Heart left ventricle (tissue), 16 donors: ENCODE results near the gene KRT3. TPM values are rescaled to one million over a fixed set of nuclear protein-coding genes. Genes with fewer than 3 reads are reported as not detected.

Experiments
- ATAC-seq, 4 donors: fragments of 200-7000 bp; cut with Tn5 transposase; one replicate each; pipeline ENCODE4 v1.9.1; 2020 to 2022; ENCODE audit warnings: moderate library complexity in 4 of 4, mild to moderate bottlenecking in 3 of 4, moderate number of reproducible peaks in 1 of 4
- DNase-seq, 5 donors: peaks; one replicate each; pipeline ENCODE4 v3.0.0-alpha.2; 2020
- H3K27ac ChIP-seq, 12 donors: fragments of 200-600 bp; sonication (generic) in 4 of 12; one replicate each; pipeline versions ENCODE4 v1.5.0 to v1.8.0; 2016 to 2022; ENCODE audit warnings: mild to moderate bottlenecking in 2 of 12
- H3K27me3 ChIP-seq, 9 donors: fragments of 200-600 bp; sonication (generic) in 2 of 9; one replicate each; pipeline versions ENCODE4 v1.5.1 to v1.8.0; 2016 to 2022; ENCODE audit warnings: mild to moderate bottlenecking in 3 of 9
- H3K36me3 ChIP-seq, 9 donors: fragments of 200-600 bp; sonication (generic) in 2 of 9; one replicate each; pipeline versions ENCODE4 v1.5.0 to v1.8.0; 2018 to 2022; ENCODE audit warnings: mild to moderate bottlenecking in 2 of 9
- H3K4me1 ChIP-seq, 12 donors: fragments of 200-600 bp; sonication (generic) in 4 of 12; one replicate each; pipeline versions ENCODE4 v1.5.0 to v1.8.0; 2016 to 2022; ENCODE audit warnings: mild to moderate bottlenecking in 3 of 12
- H3K4me3 ChIP-seq, 12 donors: fragments of 200-600 bp; sonication (generic) in 4 of 12; one replicate each; pipeline versions ENCODE4 v1.5.0 to v1.8.0; 2017 to 2022; ENCODE audit warnings: mild to moderate bottlenecking in 9 of 12, moderate library complexity in 4 of 12
- H3K9me3 ChIP-seq, 12 donors: fragments of 200-600 bp; sonication (generic) in 4 of 12; one replicate each; pipeline versions ENCODE4 v1.5.0 to v1.8.0; 2016 to 2022; ENCODE audit warnings: mild to moderate bottlenecking in 1 of 12
- CTCF ChIP-seq, 12 donors: fragments of 200-600 bp; sonication (generic) in 4 of 12; IDR thresholded peaks; one replicate each; pipeline versions ENCODE4 v1.5.0 to v1.8.0; 2018 to 2022; ENCODE audit warnings: antibody characterized with exemption in 12 of 12, mild to moderate bottlenecking in 5 of 12
- POLR2A ChIP-seq, 2 donors: fragments of 450-650 bp; IDR thresholded peaks; one replicate each; pipeline ENCODE4 v1.6.1; 2017; ENCODE audit warnings: antibody characterized with exemption in 2 of 2, mild to moderate bottlenecking in 2 of 2, moderate library complexity in 2 of 2
- WGBS, 4 donors: extraction: QIAGEN DNeasy Blood & Tissue Kit in 2 of 4; methylation state at CpG; one replicate each; pipeline versions ENCODE4 v1.1.5 to v1.1.7; 2013 to 2018; 5-methylcytosine and 5-hydroxymethylcytosine counted together
- intact Hi-C, 10 donors: fragments of 100-400 bp; cut with DNase I; formaldehyde crosslinking; loops; one replicate each; pipeline versions ENCODE4 v1.11.1 to v1.14.2; 2022
- polyA plus RNA-seq, 2 donors: library from polyadenylated mRNA; stranded (reverse); fragments of 200-250 nt; gene quantifications; one replicate each; pipeline ENCODE4 v1.2.3, GENCODE V29; 2013
- total RNA-seq, 9 donors: library from RNA; depleted of rRNA in 2 of 9; stranded (reverse); fragments of >200 nt in 2 of 9; fragmentation: NEBNext Ultra II Directional in 3 of 9; extraction: Animal tissue kit (Norgen Biotek cat#: 25700) in 3 of 9; gene quantifications; one replicate each; pipeline versions ENCODE4 v1.1.0 to v1.2.4, GENCODE V29; 2016 to 2023
- donor health status: ischemic (EF 13 %, LVEDD 7.1; RV severe dilation, severe dysfunction).
- donor health status: healthy with polysubstance abuse.
- donor health status: DM: no; HTN: yes; CAD: no.
- donor health status: DM: no; HTN: no; CAD: no.
- donor health status: ischemic (EF 25% LVEDD 6.9; RV normal size, moderate dysfunction).
- donor health status: ischemic (EF 25% LVEDD 5.7; RV mildly dilated, moderate dysfunction).
- donor health status: healthy.
- donor health status: DM: yes; HTN: yes; CAD: no.
- donor health status: ischemic (EF 35%, LVEDD 5.7; RV mildly dilated, moderate dysfunction).
- donor health status: nonischemic (EF 11% LVEDD 7.7; RV severe dilation, severe dysfunction).
- donor health status: DM: yes; HTN: yes; CAD: no.
- donor health status: PGD.
- donor health status: ischemic (EF 29% LVEDD 5.4; RV normal size, mild dysfunction).
- donor health status: nonischemic (EF 23%, LVEDD 6.1; RV moderate dilation, normal function).

The KRT3 gene
- total and polyA plus RNA-seq, 11 donors = not detected

DNA sequence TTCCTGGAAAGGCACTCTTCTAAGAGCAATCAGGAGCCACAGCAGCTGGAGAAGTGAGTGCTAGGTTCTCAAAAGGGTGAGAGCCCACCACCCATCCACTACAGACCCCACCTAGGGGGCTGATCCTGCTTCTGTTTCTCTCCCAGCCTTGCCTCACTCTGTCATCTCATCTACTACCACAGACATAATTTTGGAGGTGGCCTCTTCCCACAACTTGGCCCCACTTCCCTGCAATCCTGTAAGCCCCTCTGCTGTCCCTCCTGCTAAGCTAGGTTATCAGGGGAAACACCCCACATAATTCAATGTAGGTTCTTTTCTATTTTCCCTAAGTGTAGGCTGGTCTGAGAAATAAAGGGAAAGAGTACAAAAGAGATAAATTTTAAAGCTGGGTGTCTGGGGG lies 35.3 kb downstream of the KRT3 start:
- Histone ChIP-seq H3K9me3 (peaks cover 0 to 22% (median 6%) of the 10 kb centered on the region in 12 donors), H3K4me1 (no peaks in the 10 kb centered on the region), H3K36me3 (no peaks in the 10 kb centered on the region), H3K27ac (no peak overlapping the region), H3K4me3 (no peak overlapping the region), H3K27me3 (peaks cover 0 to 12% (median 6%) of the 10 kb centered on the region in 9 donors)
- intact Hi-C loops = no loop called here
- no peak for ATAC-seq
- TF ChIP-seq POLR2A (IDR thresholded peaks at IDR 0.05) (no peak), CTCF (IDR thresholded peaks at IDR 0.05) (no peak)
- no peak for DNase-seq

DNA sequence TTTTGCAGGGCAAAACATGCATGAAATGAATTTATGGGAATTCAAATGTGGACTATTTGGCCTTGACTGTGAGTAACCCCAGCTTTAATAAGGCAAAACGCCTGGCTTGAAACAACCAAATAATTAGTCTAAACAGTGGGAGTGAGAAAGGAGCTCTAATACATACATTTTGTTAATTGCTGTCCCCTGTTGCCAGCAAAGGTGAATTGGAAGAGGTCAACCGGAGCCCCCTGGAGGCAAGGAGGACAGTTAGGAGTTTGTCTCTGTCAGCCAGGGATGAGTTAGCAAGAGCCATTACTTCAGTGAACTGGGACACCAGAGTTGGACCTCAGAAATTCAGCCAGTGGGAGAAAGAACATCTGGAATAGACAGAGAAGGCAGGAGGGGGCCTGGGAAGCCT lies 36.2 kb downstream of the KRT3 start:
- H3K4me3 ChIP-seq = no peak overlapping the region
- WGBS, 4 donors = 49 to 56% (median 54%) methylated on average over 2 of the region's 2 CpGs
- H3K27me3 ChIP-seq = peaks cover 0 to 13% (median 6%) of the 10 kb centered on the region in 9 donors
- ATAC-seq (no peak), DNase-seq (no peak)
- no peaks in the 10 kb centered on the region for H3K36me3 ChIP-seq
- TF ChIP-seq CTCF (IDR thresholded peaks at IDR 0.05) (no peak), POLR2A (IDR thresholded peaks at IDR 0.05) (no peak)
- no peak overlapping the region for H3K27ac ChIP-seq
- H3K9me3 ChIP-seq = peaks cover 0 to 22% (median 6%) of the 10 kb centered on the region in 12 donors
- intact Hi-C loops = no loop called here
- H3K4me1 ChIP-seq = no peaks in the 10 kb centered on the region

- peaks cover 0 to 22% (median 6%) of the 10 kb centered on the region in 12 donors for H3K9me3 ChIP-seq
- H3K27ac ChIP-seq = no peak overlapping the region
- TF ChIP-seq POLR2A (IDR thresholded peaks at IDR 0.05) = no peak
- no peak for TF ChIP-seq CTCF (IDR thresholded peaks at IDR 0.05)
- H3K4me1 ChIP-seq = no peaks in the 10 kb centered on the region
- peaks cover 0 to 17% (median 6%) of the 10 kb centered on the region in 9 donors for H3K27me3 ChIP-seq
- WGBS, 4 donors = 39 to 54% (median 48%) methylated on average over 2 of the region's 2 CpGs
- intact Hi-C loops = no loop called here
- DNase-seq = no peak
- H3K36me3 ChIP-seq = no peaks in the 10 kb centered on the region
- no peak for ATAC-seq
- no peak overlapping the region for H3K4me3 ChIP-seq
Observed at GRCh38 chr12:52759218-52759617, 36.7 kb downstream of the KRT3 start.

DNA sequence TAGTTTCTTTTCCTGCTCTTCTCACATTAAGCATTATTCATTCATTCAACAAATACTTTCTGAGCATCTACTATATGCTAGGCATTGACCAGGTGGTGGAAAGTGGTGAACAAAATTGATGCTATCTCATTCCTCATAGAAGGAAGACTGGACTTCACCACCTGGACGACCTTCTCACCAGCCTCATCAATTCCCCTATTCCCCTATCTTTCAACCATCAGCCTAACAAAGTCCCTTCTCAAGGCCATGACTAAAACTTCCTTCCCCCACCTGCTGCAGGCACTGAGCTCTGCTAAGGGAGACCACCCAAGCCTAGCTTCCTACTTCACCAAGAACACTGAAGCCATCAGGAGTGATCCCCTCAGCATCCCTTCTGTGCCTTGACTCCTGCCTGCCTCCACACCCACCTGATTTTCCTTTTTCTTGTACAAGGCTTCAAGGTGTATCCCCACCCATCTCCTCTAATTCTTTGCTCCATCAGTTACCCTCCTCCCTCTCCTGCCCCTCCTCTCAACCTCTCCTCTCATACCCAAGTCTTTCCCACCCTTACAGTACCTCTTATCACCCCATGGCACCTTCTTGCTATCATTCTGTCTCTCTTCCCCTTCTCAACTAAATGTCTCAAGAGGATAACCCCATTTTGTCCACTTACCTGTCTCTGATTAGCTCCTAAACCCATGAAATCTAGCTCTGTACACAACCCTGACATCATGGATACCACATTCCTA lies 38.3 kb downstream of the KRT3 start:
- Histone ChIP-seq H3K4me3 (no peak overlapping the region), H3K27me3 (peaks cover 0 to 21% (median 11%) of the 10 kb centered on the region in 9 donors), H3K27ac (no peak overlapping the region), H3K4me1 (no peaks in the 10 kb centered on the region), H3K9me3 (peaks cover 0 to 22% (median 6%) of the 10 kb centered on the region in 12 donors), H3K36me3 (no peaks in the 10 kb centered on the region)
- DNase-seq (no peak), ATAC-seq (no peak)
- WGBS, 4 donors = 25 to 38% (median 28%) methylated on average over 1 of the region's 1 CpG
- intact Hi-C loops = no loop called here
- no peak for TF ChIP-seq CTCF (IDR thresholded peaks at IDR 0.05)
- TF ChIP-seq POLR2A (IDR thresholded peaks at IDR 0.05) = no peak
